Stomach (tissue), 4 donors: ENCODE measurements around the gene EID1.

Source experiments
- POLR2A ChIP-seq, 4 donors: fragments of 450-650 bp; IDR thresholded peaks; one replicate each; pipeline ENCODE4 v1.6.1; 2016; ENCODE audit warnings: antibody characterized with exemption in 4 of 4, control low read depth in 2 of 4, mild to moderate bottlenecking in 1 of 4, moderate library complexity in 1 of 4
- POLR2AphosphoS5 ChIP-seq, 3 donors: sonication (generic); formaldehyde crosslinking; IDR thresholded peaks; one replicate each; pipeline ENCODE4 v1.6.1; 2016; ENCODE audit warnings: antibody characterized with exemption in 3 of 3

DNA sequence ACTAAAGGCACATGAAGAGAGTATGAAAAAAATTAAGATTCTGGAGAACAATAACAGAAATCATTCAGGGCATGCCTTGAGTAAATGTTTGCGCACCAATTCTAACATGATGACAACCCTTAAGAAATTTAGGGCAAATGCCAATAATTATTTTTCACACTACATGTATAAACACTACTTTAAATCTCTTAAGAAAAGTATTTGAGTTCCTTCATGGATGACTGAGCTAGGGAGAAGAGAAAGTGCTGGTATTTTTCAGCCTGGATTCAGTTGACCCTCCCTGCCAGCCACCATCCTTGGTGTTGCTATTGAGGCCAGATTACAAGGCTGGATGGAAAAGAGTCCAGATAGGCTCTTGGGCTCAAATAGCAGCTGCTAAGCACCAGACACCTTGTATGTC is 8.0 kb upstream of the EID1 start:
- no peak for TF ChIP-seq POLR2AphosphoS5 (IDR thresholded peaks at IDR 0.05)
- TF ChIP-seq POLR2A (IDR thresholded peaks at IDR 0.05) = no peak
